H1 (cell line): ENCODE results near the gene ZNF273. TPM values are rescaled to one million over a fixed set of nuclear protein-coding genes. Genes with fewer than 3 reads are reported as not detected.
A peak's percentile ranks its signal among the peaks of the same experiment; 100 is the strongest.

ENCODE experiments used
- CTCF ChIA-PET: fragments of 300-600 bp; sonication (Branson Sonifier 250); formaldehyde crosslinking; loops from one replicate; lab custom pipeline; 2021; ENCODE audit not compliant: partially characterized antibody; lab: Charles Lee
- POLR2A ChIA-PET: fragments of 300-600 bp; sonication (Branson Sonifier 250); formaldehyde crosslinking; loops from one replicate; lab custom pipeline; 2021; ENCODE audit warnings: inconsistent platforms; ENCODE audit not compliant: partially characterized antibody; lab: Charles Lee
- DNase-seq, 2 experiments: peaks; one replicate each; pipeline versions ENCODE4 v3.0.0 to v3.0.0-alpha.2; 2010 to 2022; ENCODE audit warnings: low spot score in 2 of 2, low read depth in 1 of 2, mixed read lengths in 1 of 2
- FAIRE-seq: peaks from 2 replicates; lab custom pipeline; 2011; peaks lifted over from hg19 to GRCh38; lab: Jason Lieb, UNC
- H2AFZ ChIP-seq: 2 replicates; pipeline ENCODE4 v1.8.1; 2012; ENCODE audit warnings: low read length, inconsistent platforms
- H2AK5ac ChIP-seq: 2 replicates; pipeline ENCODE4 v1.6.1; 2013; ENCODE audit warnings: low read depth, low read length
- H2BK120ac ChIP-seq: replicated peaks from 2 replicates; pipeline ENCODE3; 2013; ENCODE audit warnings: low read depth, low read length, inconsistent platforms
- H2BK12ac ChIP-seq: 2 replicates; pipeline ENCODE4 v1.6.1; 2013; ENCODE audit warnings: low read depth, low read length
- H2BK15ac ChIP-seq: 2 replicates; pipeline ENCODE4 v1.6.1; 2013; ENCODE audit warnings: low read length
- H2BK20ac ChIP-seq: 2 replicates; pipeline ENCODE4 v1.6.1; 2013; ENCODE audit warnings: low read length
- H2BK5ac ChIP-seq: 2 replicates; pipeline ENCODE4 v1.6.1; 2013; ENCODE audit warnings: low read depth, low read length
- H3K14ac ChIP-seq: 2 replicates; pipeline ENCODE4 v1.6.1; 2013; ENCODE audit warnings: inconsistent platforms; ENCODE audit not compliant: insufficient read length
- H3K18ac ChIP-seq: 2 replicates; pipeline ENCODE4 v1.6.1; 2013; ENCODE audit warnings: low read length; ENCODE audit errors: extremely low read depth
- H3K23ac ChIP-seq: 2 replicates; pipeline ENCODE4 v1.6.1; 2013; ENCODE audit warnings: inconsistent platforms; ENCODE audit not compliant: insufficient read length
- H3K23me2 ChIP-seq: 2 replicates; pipeline ENCODE4 v1.6.1; 2013; ENCODE audit warnings: low read depth, low read length
- H3K27ac ChIP-seq: 2 replicates; pipeline ENCODE4 v1.6.1; 2011; ENCODE audit warnings: low read depth, low read length, inconsistent platforms
- H3K27me3 ChIP-seq, 4 experiments: replicated peaks in 1 of 4; 1 replicate in 1 of 4; 2 replicates in 3 of 4; pipeline versions ENCODE4 v1.6.1 to v1.8.1; 2011 to 2013; ENCODE audit warnings: low read length in 3 of 4, mild to moderate bottlenecking in 3 of 4, inconsistent platforms in 2 of 4, mixed read lengths in 2 of 4, moderate library complexity in 1 of 4; ENCODE audit not compliant: control insufficient read depth in 3 of 4, insufficient read depth in 3 of 4; ENCODE audit errors: extremely low read depth in 1 of 4
- H3K36me3 ChIP-seq, 4 experiments: 2 replicates each; pipeline versions ENCODE4 v1.6.1 to v1.8.1; 2011 to 2013; ENCODE audit warnings: mild to moderate bottlenecking in 4 of 4, low read length in 3 of 4, moderate library complexity in 2 of 4, control low read depth in 1 of 4, inconsistent platforms in 1 of 4; ENCODE audit not compliant: insufficient read depth in 4 of 4, control insufficient read depth in 2 of 4
- H3K4ac ChIP-seq: replicated peaks from 2 replicates; pipeline ENCODE3; 2013; ENCODE audit warnings: low read length, low read depth, mixed read lengths, inconsistent platforms; ENCODE audit not compliant: insufficient read length
- H3K4me1 ChIP-seq, 4 experiments: replicated peaks in 1 of 4; 1 replicate in 1 of 4; 2 replicates in 3 of 4; pipeline versions ENCODE4 v1.6.1 to v1.8.1; 2011 to 2013; ENCODE audit warnings: low read length in 3 of 4, inconsistent platforms in 2 of 4, mixed read lengths in 1 of 4; ENCODE audit not compliant: insufficient read depth in 4 of 4, control insufficient read depth in 3 of 4
- H3K4me2 ChIP-seq, 2 experiments: 2 replicates each; pipeline versions ENCODE4 v1.6.1 to v1.8.1; 2011 to 2013; ENCODE audit warnings: low read depth in 2 of 2, low read length in 2 of 2, control low read depth in 1 of 2, inconsistent platforms in 1 of 2, mild to moderate bottlenecking in 1 of 2; ENCODE audit not compliant: insufficient read depth in 1 of 2
- H3K4me3 ChIP-seq, 4 experiments: fragments of 200-600, 300-600 bp in 1 of 4; sonication (generic), shearing (Covaris generic), sonication (Bioruptor Twin) in 1 of 4; 2 replicates each; pipeline versions ENCODE4 v1.5.1 to v1.8.1; 2011 to 2016; ENCODE audit warnings: low read length in 4 of 4, low read depth in 3 of 4, control low read depth in 2 of 4, inconsistent platforms in 2 of 4, mild to moderate bottlenecking in 2 of 4, mixed read lengths in 1 of 4, moderate library complexity in 1 of 4; ENCODE audit not compliant: insufficient read depth in 2 of 4; ENCODE audit errors: extremely low read depth in 1 of 4
- H3K56ac ChIP-seq: replicated peaks from 2 replicates; pipeline ENCODE3; 2013; ENCODE audit warnings: low read depth, mild to moderate bottlenecking, mixed read lengths, low read length, inconsistent platforms; ENCODE audit not compliant: insufficient read length
- H3K79me1 ChIP-seq: 2 replicates; pipeline ENCODE4 v1.6.1; 2013; ENCODE audit warnings: low read depth, low read length, control low read depth
- H3K79me2 ChIP-seq, 2 experiments: 2 replicates each; pipeline versions ENCODE4 v1.6.1 to v1.8.1; 2012 to 2013; ENCODE audit warnings: low read length in 2 of 2, mild to moderate bottlenecking in 2 of 2, inconsistent platforms in 1 of 2; ENCODE audit not compliant: insufficient read depth in 2 of 2, control insufficient read depth in 1 of 2
- H3K9ac ChIP-seq, 4 experiments: replicated peaks in 1 of 4; 1 replicate in 1 of 4; 2 replicates in 3 of 4; pipeline versions ENCODE4 v1.6.1 to v1.8.1; 2011 to 2013; ENCODE audit warnings: low read depth in 3 of 4, low read length in 3 of 4, control low read depth in 2 of 4, mild to moderate bottlenecking in 2 of 4, moderate library complexity in 2 of 4, inconsistent platforms in 1 of 4; ENCODE audit errors: extremely low read depth in 1 of 4
- H3K9me3 ChIP-seq, 2 experiments: 2 replicates each; pipeline versions ENCODE4 v1.6.1 to v1.8.1; 2012 to 2013; ENCODE audit warnings: mild to moderate bottlenecking in 2 of 2, moderate library complexity in 2 of 2, control low read depth in 1 of 2, inconsistent platforms in 1 of 2, low read depth in 1 of 2, low read length in 1 of 2, mixed read lengths in 1 of 2; ENCODE audit not compliant: insufficient read depth in 2 of 2
- H4K20me1 ChIP-seq, 2 experiments: replicated peaks in 1 of 2; 2 replicates each; pipeline versions ENCODE3 to v1.8.1; 2011 to 2013; ENCODE audit warnings: inconsistent platforms in 2 of 2, low read length in 2 of 2, mild to moderate bottlenecking in 1 of 2; ENCODE audit not compliant: insufficient read depth in 2 of 2, control insufficient read depth in 1 of 2
- H4K5ac ChIP-seq: 2 replicates; pipeline ENCODE4 v1.6.1; 2013; ENCODE audit warnings: low read length, low read depth, mixed read lengths, inconsistent platforms; ENCODE audit not compliant: insufficient read length
- H4K8ac ChIP-seq: 2 replicates; pipeline ENCODE4 v1.8.0; 2013; ENCODE audit warnings: mild to moderate bottlenecking, moderate library complexity, low read length, inconsistent platforms; ENCODE audit not compliant: insufficient read depth; ENCODE audit errors: extremely low read depth
- H4K91ac ChIP-seq: replicated peaks from 2 replicates; pipeline ENCODE3; 2013; ENCODE audit warnings: low read length, mixed read lengths, inconsistent platforms; ENCODE audit not compliant: insufficient read length
- ASH2L ChIP-seq: fragments of 200-600, 300-600 bp; sonication (generic); IDR thresholded peaks from one replicate; pipeline ENCODE4 v1.7.1; 2017; ENCODE audit warnings: low read length
- BCL11A ChIP-seq, 2 experiments: IDR thresholded peaks; one replicate each; pipeline ENCODE4 v1.6.1; 2011; ENCODE audit warnings: low read depth in 2 of 2, low read length in 2 of 2, mild to moderate bottlenecking in 2 of 2
- CBX5 ChIP-seq: fragments of 300-800, 300-1000 bp; sonication (generic); IDR thresholded peaks from 2 replicates; pipeline ENCODE4 v1.7.1; 2016; ENCODE audit warnings: antibody characterized with exemption, low read length, low read depth
- CHD1 ChIP-seq: IDR thresholded peaks from 2 replicates; pipeline ENCODE4 v1.6.1; 2012; ENCODE audit warnings: low read depth, low read length, improper control_type of control experiment
- EZH2 ChIP-seq: fragments of 200-600 bp; sonication (generic); IDR thresholded peaks from 2 replicates; pipeline ENCODE4 v1.7.1; 2012; ENCODE audit warnings: low read depth, mild to moderate bottlenecking, moderate library complexity, low read length, inconsistent platforms; ENCODE audit not compliant: severe bottlenecking
- GABPA ChIP-seq: IDR thresholded peaks from 2 replicates; pipeline ENCODE4 v1.6.1; 2011; ENCODE audit warnings: mild to moderate bottlenecking, low read length, moderate library complexity, borderline replicate concordance; ENCODE audit not compliant: insufficient read depth
- KDM4A ChIP-seq: IDR thresholded peaks from one replicate; pipeline ENCODE4 v1.7.1; 2012; ENCODE audit warnings: low read depth, mild to moderate bottlenecking, moderate library complexity, low read length, inconsistent platforms; ENCODE audit not compliant: severe bottlenecking
- POLR2A ChIP-seq, 2 experiments: IDR thresholded peaks; 1 replicate in 1 of 2; 2 replicates in 1 of 2; pipeline ENCODE4 v1.6.1; 2011; ENCODE audit warnings: low read depth in 2 of 2, low read length in 2 of 2, mild to moderate bottlenecking in 2 of 2; ENCODE audit errors: control extremely low read depth in 1 of 2
- SAP30 ChIP-seq: fragments of 300-600 bp; sonication (generic); IDR thresholded peaks from 2 replicates; pipeline ENCODE4 v1.7.1; 2012; ENCODE audit warnings: low read length, moderate library complexity, mild to moderate bottlenecking, inconsistent platforms; ENCODE audit not compliant: insufficient read depth, insufficient replicate concordance
- SIX5 ChIP-seq: IDR thresholded peaks from 2 replicates; pipeline ENCODE4 v1.6.1; 2011; ENCODE audit warnings: mild to moderate bottlenecking, low read depth, low read length
- SUZ12 ChIP-seq: fragments of 200-600 bp; sonication (generic); IDR thresholded peaks from 2 replicates; pipeline ENCODE4 v1.6.1; 2012; ENCODE audit warnings: mild to moderate bottlenecking, inconsistent platforms, low read length, moderate library complexity, mixed read lengths
- WGBS, 2 experiments: shearing (Covaris generic) in 1 of 2; methylation state at CpG; one replicate each; pipeline versions ENCODE4 v1.1.6 to v1.1.7; 2013 to 2015; ENCODE audit warnings: low lambda C conversion rate in 2 of 2, mixed read lengths in 2 of 2, inconsistent platforms in 1 of 2, low coverage in 1 of 2, missing lambda C conversion rate in 1 of 2; ENCODE audit not compliant: insufficient replicate concordance in 2 of 2, insufficient coverage in 1 of 2, insufficient read length in 1 of 2; ENCODE audit errors: extremely low coverage in 1 of 2, missing lambda C conversion rate in 1 of 2; 5-methylcytosine and 5-hydroxymethylcytosine counted together
- polyA plus RNA-seq, 7 experiments: library from polyadenylated mRNA; depleted of rRNA in 3 of 7; stranded (reverse) in 5 of 7; unstranded in 2 of 7; fragments of >200 nt in 5 of 7; fragments of 200-250 nt in 2 of 7; gene quantifications; 1 replicate in 5 of 7; 2 replicates in 1 of 7; 4 replicates in 1 of 7; pipeline versions ENCODE4 v1.2.1 to v1.2.3, GENCODE V29; 2011 to 2013; ENCODE audit warnings: missing spikeins in 2 of 7, mixed read lengths in 2 of 7
- total RNA-seq: library from RNA; stranded (reverse); fragmentation: NEBNext Ultra II Directional; extraction: Animal tissue kit (Norgen Biotek cat#: 25700); gene quantifications from 2 replicates; pipeline ENCODE4 v1.2.1, GENCODE V29; 2021

Gene ZNF273
- total and polyA plus RNA-seq, 2 of the 8 experiments (the other 6 are each of a cell fraction or from before 2014, with no cell fraction given) = 6.2 to 23.2 TPM

DNA sequence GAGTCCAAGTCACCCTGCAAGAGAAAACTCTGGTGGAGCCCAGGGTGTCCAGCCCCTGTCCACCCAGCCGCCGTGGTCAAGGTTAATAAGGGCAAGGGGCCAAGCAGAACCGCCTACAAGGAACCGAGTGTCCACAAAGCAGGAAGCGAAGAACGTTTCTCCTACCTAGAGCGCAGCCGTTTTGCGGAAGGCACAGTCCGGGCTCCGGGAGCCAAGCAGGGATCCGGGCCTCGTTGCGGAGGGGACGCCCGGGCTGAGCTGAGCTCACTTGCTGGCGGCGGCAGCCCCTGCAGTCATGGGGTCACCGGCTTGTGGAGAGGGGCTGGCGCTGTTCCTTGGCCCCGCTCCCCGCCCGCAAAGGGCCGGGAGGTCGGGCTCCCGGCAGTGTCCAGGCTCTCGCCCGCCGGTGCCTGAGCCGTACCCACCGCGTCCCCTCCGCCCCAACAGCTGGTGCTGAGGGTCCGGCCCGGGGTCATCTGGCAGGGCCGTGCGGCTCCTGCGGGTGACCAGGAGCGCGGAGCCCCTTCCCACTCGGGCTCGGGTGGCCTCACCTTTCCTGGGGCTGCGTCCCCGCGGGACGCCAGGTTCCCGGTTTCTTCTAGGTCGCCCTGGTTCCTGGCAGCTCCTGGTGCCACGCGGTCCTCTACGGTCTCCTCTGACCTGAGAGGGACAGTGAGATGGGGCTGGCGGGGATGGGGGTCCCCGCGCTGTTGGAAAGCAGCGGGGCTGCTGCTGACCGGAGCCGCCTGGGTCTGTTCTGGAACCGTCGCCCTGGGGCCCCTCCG is 14.0 kb upstream of the ZNF273 start:
- Histone ChIP-seq H4K91ac (no peak overlapping the region), H3K23ac (no peak overlapping the region), H3K9me3 (no peaks in the 10 kb centered on the region), H3K18ac (no peak overlapping the region; the same call in none of the 2 replicates), H2BK12ac (no peak overlapping the region), H2AK5ac (no peak overlapping the region), H2BK5ac (no peak overlapping the region), H3K14ac (no peak overlapping the region), H3K27me3 (peaks cover 18 to 37% (median 32%) of the 10 kb centered on the region in 4 experiments), H4K20me1 (peaks cover 0 to 2% of the 10 kb centered on the region in 2 experiments), H2BK120ac (no peak overlapping the region), H3K9ac (peak overlapping the region in 1 of 4 experiments; percentile 20; a peak in 1 of 7 replicates), H2BK15ac (no peak overlapping the region), H3K79me1 (no peaks in the 10 kb centered on the region), H3K27ac (no peak overlapping the region), H4K5ac (no peak overlapping the region), H2AFZ (peak overlapping the region; percentile 88), H3K56ac (no peak overlapping the region), H2BK20ac (no peak overlapping the region), H3K4me3 (peak overlapping the region; percentile 28 to 70 (median 62)), H3K79me2 (no peaks in the 10 kb centered on the region), H3K23me2 (peaks cover 13% of the 10 kb centered on the region), H3K4ac (no peak overlapping the region), H3K4me2 (peak overlapping the region; percentile 79 to 86), H3K36me3 (no peaks in the 10 kb centered on the region; a peak in 1 of 8 replicates), H4K8ac (peak overlapping the region; percentile 22; the same call in 1 of the 2 replicates), H3K4me1 (peaks cover 0 to 14% (median 3%) of the 10 kb centered on the region in 4 experiments; a peak in 6 of 7 replicates)
- TF ChIP-seq CHD1 (no peak), GABPA (no peak), CBX5 (no peak), KDM4A (peak; percentile 83), ASH2L (peak; percentile 30), BCL11A (IDR thresholded peaks at IDR 0.05; ENCODE audit: low read depth in 2 of 2, low read length in 2 of 2) (no peak), SUZ12 (peak; percentile 82), EZH2 (peak; percentile 86), POLR2A (IDR thresholded peaks at IDR 0.05; ENCODE audit: control extremely low read depth in 1 of 2, low read depth in 2 of 2, low read length in 2 of 2) (no peak), SAP30 (no peak), SIX5 (no peak)
- ChIA-PET CTCF (interaction anchor here (0.7 to 3.0 kb wide), 10 partner anchors 8 to 589 kb away, joined by 3 to 19 read pairs (median 4); no protein-coding TSS in a partner anchor), POLR2A (interaction anchor here (0.8 to 4.3 kb wide), 6 partner anchors 8 to 117 kb away, joined by 3 to 24 read pairs (median 4); partner anchors contain the start of genes ERV3-1 and ZNF273)
- peak in 1 of 2 experiments; percentile 62 for DNase-seq
- FAIRE-seq = no peak
- WGBS, 2 experiments = 3% methylated on average over 46 of the region's 60 CpGs; no CpG with 5 or more reads in 1 of the 2 experiments
